RKO (cell line): Measurements from ENCODE around the gene IL6.
A peak's percentile ranks its signal among the peaks of the same experiment; 100 is the strongest.
"Not testable (repeated sequence)": the region's sequence is repeated elsewhere in the genome, so short reads cannot be mapped to it uniquely, and the experiment has no call there.

ENCODE experiments used
- DNase-seq: peaks from one replicate; pipeline ENCODE4 v3.0.0-alpha.2; 2016; ENCODE audit warnings: low spot score

Gene IL6

GRCh38 chr7:22727714-22728035 lies 675 bp downstream of the IL6 start:
- DNase-seq: no peak

GRCh38 chr7:22728401-22729029 lies 1.5 kb downstream of the IL6 start:
- DNase-seq: peak; percentile 56

GRCh38 chr7:22729180-22729825 lies 2.3 kb downstream of the IL6 start:
- no peak for DNase-seq

GRCh38 chr7:22730066-22730710 lies 3.2 kb downstream of the IL6 start:
- no peak for DNase-seq

- DNase-seq: peak; percentile 12
Measured at GRCh38 chr7:22730921-22731654, 4.1 kb downstream of the IL6 start.

- no peak for DNase-seq
Measured at GRCh38 chr7:22731766-22732165, 4.8 kb downstream of the IL6 start.

GRCh38 chr7:22732556-22733126 lies 5.6 kb downstream of the IL6 start:
- no peak for DNase-seq

- DNase-seq: no peak
Measured at GRCh38 chr7:22733761-22734160, 6.8 kb downstream of the IL6 start.

GRCh38 chr7:22743014-22743413 lies 16.0 kb downstream of the IL6 start:
- no peak for DNase-seq

GRCh38 chr7:22751341-22751740 lies 24.3 kb downstream of the IL6 start:
- no peak for DNase-seq

- DNase-seq: no peak
Measured at GRCh38 chr7:22757338-22757994, 30.5 kb downstream of the IL6 start.

GRCh38 chr7:22758576-22758975 lies 31.6 kb downstream of the IL6 start:
- DNase-seq: no peak

GRCh38 chr7:22759721-22760120 lies 32.7 kb downstream of the IL6 start:
- DNase-seq: no peak

GRCh38 chr7:22762866-22763265 lies 35.9 kb downstream of the IL6 start:
- DNase-seq: no peak

- DNase-seq: no peak
Measured at GRCh38 chr7:22765609-22766008, 38.6 kb downstream of the IL6 start.

- no peak for DNase-seq
Measured at GRCh38 chr7:22771194-22771871, 44.3 kb downstream of the IL6 start.

GRCh38 chr7:22771872-22772228 lies 44.9 kb downstream of the IL6 start:
- DNase-seq: no peak

GRCh38 chr7:22772885-22773284 lies 45.9 kb downstream of the IL6 start:
- no peak for DNase-seq

- no peak for DNase-seq
Measured at GRCh38 chr7:22776964-22777363, 50.0 kb downstream of the IL6 start.

GRCh38 chr7:22779730-22780323 lies 52.8 kb downstream of the IL6 start:
- not testable (repeated sequence) for DNase-seq

GRCh38 chr7:22781230-22781711 lies 54.3 kb downstream of the IL6 start:
- DNase-seq: peak; percentile 3
